Measurements from ENCODE around the gene MYH6.

GRCh38 chr14:23352506-23353432 lies 55.3 kb downstream of the MYH6 start, which contains the start of gene SLC22A17:
- TF ChIP-seq CTCF (IDR thresholded peaks at IDR 0.05) (no peak), POLR2A (IDR thresholded peaks at IDR 0.05) (peak; percentile 64)
